SU-DHL-6 (cell line): Measurements from ENCODE around the gene JAM2.

Source experiments
- EZH2phosphoT487 ChIP-seq: fragments of 200-600 bp; sonication (generic), shearing (Covaris generic); conservative IDR thresholded peaks from 2 replicates; pipeline ENCODE4 v1.6.1; 2018; ENCODE audit warnings: mild to moderate bottlenecking, antibody characterized with exemption, low read length, moderate library complexity, mixed read lengths
- TF ChIP-seq, protein P1 (sequence below): fragments of 200-600 bp; sonication (generic); IDR thresholded peaks from one replicate; pipeline ENCODE4 v1.5.1; 2017; ENCODE audit warnings: antibody characterized with exemption, mild to moderate bottlenecking, low read length, moderate library complexity; ENCODE audit not compliant: insufficient read depth, poor library complexity, severe bottlenecking

DNA sequence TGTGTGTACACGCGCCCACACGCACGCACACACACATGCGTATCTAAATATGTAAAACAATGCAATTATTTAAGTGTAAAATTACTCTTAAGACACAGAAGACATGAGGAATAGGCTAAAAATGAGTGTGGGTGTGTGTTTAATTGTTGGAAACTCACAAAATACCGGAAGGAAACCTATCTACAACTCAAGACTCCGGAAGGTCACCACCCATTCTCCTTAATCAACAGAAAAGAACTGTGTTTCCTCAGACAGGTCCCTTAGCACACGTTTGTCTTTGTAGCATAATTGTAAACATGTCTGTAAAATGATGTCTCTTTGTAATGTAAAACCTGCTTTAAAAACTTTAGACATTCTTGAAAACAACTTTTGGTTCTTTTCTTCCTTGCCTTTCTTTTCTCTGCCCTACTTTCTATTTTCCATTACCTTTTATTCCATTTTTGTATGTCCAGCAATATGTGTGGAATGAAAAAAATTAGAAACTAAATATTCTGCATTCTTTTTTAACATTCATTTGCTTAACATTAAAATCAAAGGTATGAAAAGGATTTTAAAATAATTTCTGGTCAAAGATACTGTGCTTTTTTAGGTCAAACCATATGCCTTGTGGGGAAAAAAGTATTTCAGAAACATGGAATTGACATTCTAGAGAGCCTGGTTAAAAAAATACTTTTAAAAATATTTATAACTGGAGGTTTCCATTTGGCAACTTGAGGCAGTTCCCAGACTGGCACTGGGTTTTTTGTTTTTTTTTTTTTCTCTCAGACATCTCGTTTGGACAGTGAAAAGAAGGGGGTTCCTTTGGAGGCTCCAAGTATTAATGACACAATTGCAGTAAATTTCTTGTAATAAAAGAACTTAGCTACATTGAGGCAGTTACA lies 49.5 kb downstream of the JAM2 start:
- no peak for TF ChIP-seq EZH2phosphoT487
- TF ChIP-seq, protein P1, sequence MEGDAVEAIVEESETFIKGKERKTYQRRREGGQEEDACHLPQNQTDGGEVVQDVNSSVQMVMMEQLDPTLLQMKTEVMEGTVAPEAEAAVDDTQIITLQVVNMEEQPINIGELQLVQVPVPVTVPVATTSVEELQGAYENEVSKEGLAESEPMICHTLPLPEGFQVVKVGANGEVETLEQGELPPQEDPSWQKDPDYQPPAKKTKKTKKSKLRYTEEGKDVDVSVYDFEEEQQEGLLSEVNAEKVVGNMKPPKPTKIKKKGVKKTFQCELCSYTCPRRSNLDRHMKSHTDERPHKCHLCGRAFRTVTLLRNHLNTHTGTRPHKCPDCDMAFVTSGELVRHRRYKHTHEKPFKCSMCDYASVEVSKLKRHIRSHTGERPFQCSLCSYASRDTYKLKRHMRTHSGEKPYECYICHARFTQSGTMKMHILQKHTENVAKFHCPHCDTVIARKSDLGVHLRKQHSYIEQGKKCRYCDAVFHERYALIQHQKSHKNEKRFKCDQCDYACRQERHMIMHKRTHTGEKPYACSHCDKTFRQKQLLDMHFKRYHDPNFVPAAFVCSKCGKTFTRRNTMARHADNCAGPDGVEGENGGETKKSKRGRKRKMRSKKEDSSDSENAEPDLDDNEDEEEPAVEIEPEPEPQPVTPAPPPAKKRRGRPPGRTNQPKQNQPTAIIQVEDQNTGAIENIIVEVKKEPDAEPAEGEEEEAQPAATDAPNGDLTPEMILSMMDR = no peak
